KG1 (cell line): ENCODE data around the gene PHACTR3.

Experiments
- DNase-seq: peaks from one replicate; lab custom pipeline; 2025; lab: John Stamatoyannopoulos, UW

The PHACTR3 gene

DNA sequence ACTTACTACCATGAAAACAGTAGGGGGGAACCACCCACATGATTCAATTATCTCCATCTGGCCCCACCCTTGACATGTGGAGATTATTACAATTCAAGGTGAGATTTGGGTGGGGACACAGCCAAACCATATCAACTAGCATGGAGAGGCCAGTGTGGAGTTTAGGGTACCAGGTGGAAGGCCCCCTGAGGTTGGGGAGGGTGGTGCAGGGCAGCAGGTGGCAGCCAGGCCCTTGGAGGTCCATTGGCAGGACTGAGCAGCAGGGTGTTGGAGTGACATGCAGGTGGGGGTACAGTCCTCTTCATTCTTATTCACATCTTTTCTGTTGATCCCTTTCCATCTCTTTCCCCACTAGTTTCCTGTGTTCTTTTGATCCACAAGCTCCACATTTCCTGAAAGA is 42.9 kb downstream of the PHACTR3 start:
- no peak for DNase-seq

GRCh38 chr20:59648466-59649070 is 44.2 kb downstream of the PHACTR3 start:
- DNase-seq = no peak

DNA sequence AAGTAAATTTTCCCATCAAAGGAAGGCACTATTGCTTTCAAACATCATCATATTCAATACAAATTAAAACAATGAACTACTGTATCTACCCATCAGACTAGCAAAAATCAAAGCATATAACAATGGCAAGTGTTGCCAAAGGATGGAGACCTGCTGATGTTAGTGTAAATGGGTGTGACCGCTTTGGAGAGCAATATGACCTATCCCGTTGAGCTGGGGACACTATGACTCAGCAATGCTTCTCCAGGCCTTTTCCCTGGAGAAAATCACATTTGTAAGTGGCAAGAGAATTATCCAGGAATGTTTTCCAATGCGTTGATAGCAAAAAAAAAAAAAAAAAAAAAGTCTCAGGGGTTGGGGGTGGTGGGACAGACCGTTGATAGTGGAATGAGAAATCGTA is 46.1 kb downstream of the PHACTR3 start:
- no peak for DNase-seq

DNA sequence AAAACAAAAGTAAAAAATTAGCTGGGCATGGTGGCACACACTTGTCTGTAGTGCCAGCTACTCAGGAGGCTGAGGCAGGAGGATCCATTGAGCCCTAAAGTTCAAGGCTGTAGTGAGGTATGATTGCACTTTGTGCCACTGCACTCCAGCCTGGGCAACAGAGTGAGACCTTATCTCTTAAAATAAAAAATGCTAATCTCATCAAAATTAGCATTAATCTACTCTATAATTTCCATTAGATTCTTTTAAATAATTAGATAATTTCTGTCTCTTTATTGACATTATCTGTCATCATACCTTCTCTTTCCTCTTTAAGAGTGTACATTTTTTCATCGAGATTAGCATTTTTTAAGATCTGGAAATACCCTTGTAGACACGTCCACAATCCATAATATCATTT is 48.0 kb downstream of the PHACTR3 start:
- no peak for DNase-seq

DNA sequence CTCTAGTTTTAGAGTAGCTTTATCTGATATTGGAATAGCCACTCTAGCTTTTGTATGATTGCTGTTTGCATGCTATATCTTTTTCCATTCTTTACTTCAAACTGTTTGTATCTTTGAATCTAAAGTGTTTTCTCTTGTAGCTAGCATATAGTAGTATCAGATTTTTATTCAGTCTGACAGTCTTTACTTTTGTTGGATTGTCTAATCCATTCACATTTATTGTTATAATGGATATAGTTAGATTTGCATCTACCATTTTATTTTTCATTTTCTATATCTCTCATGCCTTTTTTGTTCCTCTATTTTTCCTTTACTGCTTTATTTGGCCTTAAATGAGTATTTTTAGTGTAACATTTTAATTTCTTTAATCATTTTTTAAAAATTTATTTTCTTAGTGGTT is 52.1 kb downstream of the PHACTR3 start:
- DNase-seq = no peak

DNA sequence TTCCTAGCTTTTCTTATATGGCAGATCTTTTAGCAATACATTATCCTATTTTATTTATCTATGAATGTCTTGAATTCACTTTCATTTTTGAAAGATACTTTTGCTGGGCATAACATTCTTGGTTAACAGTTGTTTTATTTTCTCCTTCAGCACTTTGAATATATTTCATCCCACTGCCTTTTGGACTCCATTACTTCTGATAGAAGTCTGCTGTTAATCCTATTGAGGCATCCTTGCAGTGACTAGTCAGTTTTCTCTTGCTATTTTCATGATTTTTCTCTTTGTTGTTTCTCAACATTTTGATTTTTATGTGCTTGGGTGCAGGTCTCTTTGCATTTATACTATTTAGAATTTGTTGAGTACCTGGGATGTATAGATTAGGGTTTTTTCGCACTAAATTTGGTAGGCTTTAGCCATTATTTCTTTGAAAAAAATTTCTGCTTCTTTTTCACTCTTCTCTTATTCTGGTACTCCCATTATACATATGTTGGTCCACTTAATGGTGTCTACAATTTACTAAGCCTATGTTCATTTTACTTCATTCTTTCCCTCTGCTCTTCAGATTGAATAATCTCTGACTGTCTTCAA is 53.2 kb downstream of the PHACTR3 start:
- DNase-seq = no peak

- DNase-seq = no peak
Observed at GRCh38 chr20:59660471-59660870, 56.1 kb downstream of the PHACTR3 start.

DNA sequence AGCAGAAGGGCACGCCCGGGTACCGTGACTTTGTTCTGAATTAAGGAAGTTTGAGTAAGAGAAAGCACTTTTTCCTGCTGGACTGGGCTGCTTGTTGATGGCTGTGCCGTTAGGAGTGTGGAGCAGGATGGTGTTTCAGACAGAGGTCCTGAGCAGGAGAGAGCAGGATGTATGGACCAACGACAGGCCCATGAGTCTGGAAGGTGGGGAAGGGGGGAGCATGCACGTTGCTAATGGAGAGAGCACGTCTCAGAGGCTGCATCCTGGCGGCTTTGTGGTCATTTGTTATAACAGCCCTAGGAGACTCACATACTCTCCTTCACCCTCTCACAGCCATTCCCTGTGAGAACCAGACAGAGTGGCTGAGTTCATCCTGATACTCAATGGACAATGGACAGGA is 56.8 kb downstream of the PHACTR3 start:
- DNase-seq = no peak

DNA sequence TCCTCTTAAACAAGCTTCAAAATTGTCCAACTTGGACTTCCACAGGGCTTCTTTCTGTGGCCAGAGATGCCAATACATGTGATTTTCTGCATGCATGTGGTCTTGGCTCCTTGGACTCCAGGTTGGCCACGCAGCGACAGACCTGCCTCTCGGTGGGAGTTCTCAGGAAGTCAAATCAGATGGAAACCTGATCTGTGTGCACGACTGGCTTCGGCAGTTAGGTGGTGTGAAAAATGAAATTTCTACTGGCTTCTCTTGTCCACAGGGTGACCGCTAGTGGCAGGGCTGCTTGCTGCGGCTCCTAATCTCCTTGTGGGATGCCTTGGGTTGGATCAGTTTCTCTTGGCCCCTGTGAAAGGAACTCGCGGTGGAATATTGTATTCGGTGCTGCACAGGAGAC is 57.3 kb downstream of the PHACTR3 start:
- no peak for DNase-seq

- no peak for DNase-seq
Observed at GRCh38 chr20:59662161-59662560, 57.8 kb downstream of the PHACTR3 start.

DNA sequence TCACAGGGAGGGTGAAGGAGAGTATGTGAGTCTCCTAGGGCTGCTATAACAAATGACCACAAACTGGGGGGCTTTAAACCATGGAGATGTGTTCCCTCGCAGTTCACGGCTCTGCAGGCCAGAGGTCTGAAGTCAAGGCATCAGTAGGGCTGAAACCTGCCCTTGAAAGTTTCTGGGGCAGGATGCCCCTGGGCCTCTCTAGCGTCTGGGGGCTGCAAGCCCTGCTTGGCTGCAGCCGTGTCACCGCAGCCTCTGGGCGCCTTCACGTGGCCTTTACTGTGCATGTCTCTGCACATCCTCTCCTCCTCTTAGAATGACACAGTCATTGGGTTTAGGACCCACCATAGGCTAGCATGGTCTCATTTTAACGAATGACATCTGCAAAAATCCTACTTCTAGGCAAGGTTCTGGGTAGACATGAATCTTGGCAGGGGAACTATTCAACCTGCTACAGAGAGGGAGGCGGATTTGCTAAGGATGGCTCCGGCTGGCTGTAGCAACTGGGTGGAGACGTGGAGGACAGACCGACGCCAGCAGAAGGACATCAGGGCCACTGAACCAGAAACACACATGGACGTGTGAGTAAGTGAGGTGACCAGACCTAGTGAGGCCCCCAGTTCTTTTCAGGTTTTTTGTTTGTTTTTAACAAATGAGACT is 58.6 kb downstream of the PHACTR3 start:
- no peak for DNase-seq

DNA sequence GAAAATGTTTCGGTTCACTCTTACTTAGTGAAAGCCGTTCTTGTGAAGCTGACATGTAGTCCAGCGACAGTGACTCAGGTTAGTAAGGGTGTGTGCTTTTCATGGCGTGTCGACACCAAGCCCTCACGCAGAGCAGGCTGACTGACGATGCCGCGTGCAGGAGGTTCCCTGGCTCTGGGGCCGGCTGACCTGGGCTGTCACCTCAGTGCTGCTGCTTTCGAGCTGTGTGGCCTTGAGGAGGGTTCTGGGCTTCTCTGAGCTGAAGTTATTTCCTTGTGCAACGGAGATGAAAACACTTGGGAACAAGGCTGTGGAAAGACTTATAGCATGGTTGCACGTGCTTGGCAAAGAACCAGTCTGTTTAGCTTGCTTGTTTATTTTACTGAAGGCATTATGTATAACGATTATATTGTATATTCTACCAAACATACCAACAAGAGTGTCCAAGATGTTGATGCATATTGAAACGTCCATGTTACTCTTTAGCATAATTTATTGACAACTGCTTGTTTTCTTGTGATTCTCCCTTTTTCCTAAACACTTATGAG is 59.2 kb downstream of the PHACTR3 start:
- DNase-seq = no peak

- no peak for DNase-seq
Observed at GRCh38 chr20:59664421-59664941, 60.1 kb downstream of the PHACTR3 start.

DNA sequence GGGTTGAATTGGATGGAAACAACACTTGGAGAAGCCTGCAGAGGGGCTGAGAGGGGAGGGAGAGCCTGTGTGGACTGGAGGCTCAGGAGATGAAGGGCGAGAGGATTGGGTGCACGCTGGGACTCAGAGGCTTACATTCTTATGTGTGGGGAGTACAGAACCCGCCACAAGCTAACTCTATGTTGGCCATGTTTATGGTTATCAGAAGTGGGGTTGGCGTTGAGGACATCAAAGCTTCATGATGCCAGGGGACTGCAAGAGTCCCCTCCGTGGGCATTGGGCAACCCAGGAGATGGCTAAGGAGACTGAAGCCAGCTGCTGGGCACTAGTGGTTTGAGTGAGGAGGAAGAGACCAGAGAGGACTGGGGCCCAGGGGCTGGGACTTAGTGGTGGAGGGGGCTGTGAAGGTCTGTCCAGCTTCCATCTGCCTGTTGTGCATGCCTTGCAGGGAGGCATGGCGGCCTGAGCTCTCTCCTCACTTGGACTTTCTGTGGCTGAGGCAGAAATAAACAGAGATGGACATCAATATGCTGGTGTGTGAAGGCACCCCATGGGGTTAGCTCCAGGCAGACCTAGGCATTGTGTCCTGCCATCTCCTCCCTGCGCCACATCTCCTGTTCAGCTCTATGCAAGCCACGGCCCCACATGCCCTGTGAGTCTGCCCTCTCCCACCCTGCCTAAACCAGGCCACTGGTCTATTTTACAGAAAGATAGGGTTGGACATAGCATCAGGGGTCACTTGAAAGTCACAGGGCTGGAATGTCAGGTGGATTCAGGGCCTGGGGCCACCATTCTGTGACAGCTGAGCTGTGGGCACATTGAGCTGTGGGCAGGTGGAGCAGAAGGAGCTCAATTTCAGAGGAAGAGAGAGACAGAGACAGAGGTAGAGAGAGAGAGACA is 61.6 kb downstream of the PHACTR3 start:
- DNase-seq = no peak

DNA sequence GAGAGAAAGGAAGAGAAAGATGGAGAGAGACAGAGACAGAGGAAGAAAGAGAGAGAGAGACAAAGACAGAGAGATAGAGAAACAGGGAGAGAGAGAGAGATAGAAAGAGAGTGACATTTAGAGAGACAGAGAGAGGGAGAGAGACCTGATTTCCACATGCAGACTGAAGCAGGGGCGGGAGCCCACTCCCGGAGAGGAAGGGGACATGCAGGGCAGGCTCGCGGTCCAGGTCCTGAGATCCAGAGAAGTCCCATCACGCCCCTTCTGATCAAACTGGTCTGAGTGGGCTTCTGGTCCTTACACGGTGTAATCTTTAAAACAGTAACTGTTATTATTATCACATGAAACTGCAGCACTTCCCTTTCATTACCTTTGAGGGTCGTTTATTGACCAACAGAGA is 62.2 kb downstream of the PHACTR3 start:
- DNase-seq = no peak

GRCh38 chr20:59667131-59667530 is 62.8 kb downstream of the PHACTR3 start:
- no peak for DNase-seq

DNA sequence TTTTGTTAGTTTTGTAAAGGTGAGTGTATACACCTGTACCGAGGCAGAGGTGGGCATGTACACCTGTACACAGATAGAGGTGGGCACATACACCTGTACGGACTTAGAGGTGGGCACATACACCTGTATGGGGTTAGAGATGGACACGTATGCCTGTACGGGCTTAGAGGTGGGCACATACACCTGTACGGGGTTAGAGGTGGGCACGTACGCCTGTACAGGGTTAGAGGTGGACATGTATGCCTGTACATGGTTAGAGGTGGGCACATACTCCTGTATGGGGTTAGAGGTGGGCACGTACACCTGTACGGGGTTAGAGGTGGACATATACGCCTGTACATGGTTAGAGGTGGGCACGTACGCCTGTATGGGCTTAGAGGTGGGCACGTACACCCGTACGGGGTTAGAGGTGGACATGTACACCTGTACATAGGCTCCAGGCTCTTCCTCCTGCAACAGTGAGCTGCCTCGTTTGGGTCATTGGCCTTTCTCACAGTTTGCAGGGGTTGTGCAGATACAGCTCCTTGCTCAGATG is 63.7 kb downstream of the PHACTR3 start:
- no peak for DNase-seq

GRCh38 chr20:59668926-59669850 is 64.8 kb downstream of the PHACTR3 start:
- DNase-seq = no peak

GRCh38 chr20:59670786-59671492 is 66.6 kb downstream of the PHACTR3 start:
- DNase-seq = no peak
